H9 (cell line): ENCODE data around the gene HMGCS2. TPM values are rescaled to one million over a fixed set of nuclear protein-coding genes. Genes with fewer than 3 reads are reported as not detected.

Experiments used
- DNase-seq: peaks from one replicate; pipeline ENCODE4 v3.0.0-alpha.2; 2017
- H2AFZ ChIP-seq: one replicate; pipeline ENCODE4 v1.6.1; 2013; ENCODE audit warnings: mild to moderate bottlenecking, low read length, control low read depth, moderate library complexity
- H2AK5ac ChIP-seq: 2 replicates; pipeline ENCODE4 v1.6.1; 2013; ENCODE audit warnings: low read length, control low read depth, mixed read lengths; ENCODE audit not compliant: insufficient read length
- H2BK120ac ChIP-seq: one replicate; pipeline ENCODE4 v1.6.1; 2013; ENCODE audit warnings: low read depth, mild to moderate bottlenecking, low read length, control low read depth, inconsistent platforms; ENCODE audit not compliant: poor library complexity, severe bottlenecking
- H2BK12ac ChIP-seq: 2 replicates; pipeline ENCODE4 v1.6.1; 2013; ENCODE audit warnings: low read length, control low read depth, mixed read lengths, low read depth; ENCODE audit not compliant: insufficient read length
- H2BK15ac ChIP-seq: 2 replicates; pipeline ENCODE4 v1.6.1; 2013; ENCODE audit warnings: low read depth, low read length, control low read depth
- H2BK20ac ChIP-seq: one replicate; pipeline ENCODE4 v1.6.1; 2013; ENCODE audit warnings: low read depth, mild to moderate bottlenecking, low read length, control low read depth, inconsistent platforms; ENCODE audit not compliant: poor library complexity, severe bottlenecking
- H2BK5ac ChIP-seq: 2 replicates; pipeline ENCODE4 v1.6.1; 2013; ENCODE audit warnings: low read length, control low read depth, mixed read lengths; ENCODE audit not compliant: insufficient read length
- H3K14ac ChIP-seq: 2 replicates; pipeline ENCODE4 v1.6.1; 2013; ENCODE audit warnings: low read length, control low read depth; ENCODE audit not compliant: insufficient read depth
- H3K18ac ChIP-seq: 2 replicates; pipeline ENCODE4 v1.6.1; 2013; ENCODE audit warnings: low read depth, mild to moderate bottlenecking, mixed read lengths, low read length, control low read depth; ENCODE audit not compliant: insufficient read length
- H3K23ac ChIP-seq: 2 replicates; pipeline ENCODE4 v1.6.1; 2013; ENCODE audit warnings: low read length, control low read depth, mixed read lengths, low read depth; ENCODE audit not compliant: insufficient read length
- H3K23me2 ChIP-seq: 2 replicates; pipeline ENCODE4 v1.6.1; 2013; ENCODE audit warnings: low read depth, mild to moderate bottlenecking, mixed read lengths, low read length, control low read depth; ENCODE audit not compliant: insufficient read length, poor library complexity, severe bottlenecking
- H3K27ac ChIP-seq: 2 replicates; pipeline ENCODE4 v1.5.1; 2013; ENCODE audit warnings: low read length, control low read depth, mixed read lengths, low read depth; ENCODE audit not compliant: insufficient read length
- H3K27me3 ChIP-seq: 2 replicates; pipeline ENCODE4 v1.6.1; 2013; ENCODE audit warnings: low read length, control low read depth, inconsistent platforms; ENCODE audit not compliant: insufficient read depth
- H3K4ac ChIP-seq: 2 replicates; pipeline ENCODE4 v1.6.1; 2013; ENCODE audit warnings: low read depth, mild to moderate bottlenecking, control low read depth, inconsistent platforms, low read length, moderate library complexity
- H3K4me1 ChIP-seq: 2 replicates; pipeline ENCODE4 v1.6.1; 2013; ENCODE audit warnings: low read length, control low read depth, inconsistent platforms; ENCODE audit not compliant: insufficient read depth
- H3K4me2 ChIP-seq: 2 replicates; pipeline ENCODE4 v1.6.1; 2013; ENCODE audit warnings: low read length, control low read depth, mixed read lengths; ENCODE audit not compliant: insufficient read length, insufficient read depth
- H3K56ac ChIP-seq: 2 replicates; pipeline ENCODE4 v1.6.1; 2013; ENCODE audit warnings: low read depth, mild to moderate bottlenecking, mixed read lengths, low read length, control low read depth; ENCODE audit not compliant: insufficient read length
- H3K79me1 ChIP-seq: 2 replicates; pipeline ENCODE4 v1.6.1; 2013; ENCODE audit warnings: low read depth, mild to moderate bottlenecking, moderate library complexity, low read length, control low read depth, inconsistent platforms; ENCODE audit not compliant: insufficient read depth, poor library complexity, severe bottlenecking
- H3K79me2 ChIP-seq: 2 replicates; pipeline ENCODE4 v1.6.1; 2013; ENCODE audit warnings: low read length, control low read depth, inconsistent platforms; ENCODE audit not compliant: insufficient read depth
- H3K9ac ChIP-seq: 2 replicates; pipeline ENCODE4 v1.6.1; 2013; ENCODE audit warnings: low read length, control low read depth, mixed read lengths; ENCODE audit not compliant: insufficient read length; ENCODE audit errors: extremely low read depth
- H3K9me3 ChIP-seq: one replicate; pipeline ENCODE4 v1.6.1; 2013; ENCODE audit warnings: low read depth, low read length, inconsistent platforms; ENCODE audit not compliant: control insufficient read depth
- H3T11ph ChIP-seq: one replicate; pipeline ENCODE4 v1.6.1; 2013; ENCODE audit warnings: mild to moderate bottlenecking, low read length, control low read depth, inconsistent platforms
- H4K20me1 ChIP-seq: one replicate; pipeline ENCODE4 v1.6.1; 2013; ENCODE audit not compliant: control insufficient read depth, insufficient read length, insufficient read depth
- H4K5ac ChIP-seq: 2 replicates; pipeline ENCODE4 v1.6.1; 2013; ENCODE audit warnings: low read depth, mild to moderate bottlenecking, mixed read lengths, low read length, control low read depth; ENCODE audit not compliant: insufficient read length
- H4K8ac ChIP-seq: replicated peaks from 2 replicates; pipeline ENCODE4 v1.6.1; 2013; ENCODE audit warnings: low read length, control low read depth, mixed read lengths, low read depth; ENCODE audit not compliant: insufficient read length
- H4K91ac ChIP-seq: 2 replicates; pipeline ENCODE4 v1.6.1; 2013; ENCODE audit warnings: low read depth, mild to moderate bottlenecking, moderate library complexity, mixed read lengths, low read length, control low read depth; ENCODE audit not compliant: insufficient read length
- H3K27ac Mint-ChIP-seq, 3 experiments: 2 replicates in 2 of 3; 3 replicates in 1 of 3; pipeline ENCODE4 v1.8.0; 2020 to 2021; ENCODE audit warnings: mixed read lengths in 3 of 3, mild to moderate bottlenecking in 1 of 3, moderate library complexity in 1 of 3
- H3K27me3 Mint-ChIP-seq: 2 replicates; pipeline ENCODE4 v1.8.0; 2021; ENCODE audit warnings: low read depth, mild to moderate bottlenecking, moderate library complexity, mixed read lengths
- H3K36me3 Mint-ChIP-seq, 3 experiments: 2 replicates in 2 of 3; 3 replicates in 1 of 3; pipeline ENCODE4 v1.8.0; 2020 to 2021; ENCODE audit warnings: low read depth in 3 of 3, mixed read lengths in 3 of 3; ENCODE audit not compliant: insufficient read depth in 1 of 3
- H3K4me1 Mint-ChIP-seq, 2 experiments: 2 replicates each; pipeline ENCODE4 v1.8.0; 2020; ENCODE audit warnings: mixed read lengths in 2 of 2
- H3K4me3 Mint-ChIP-seq, 2 experiments: 2 replicates in 1 of 2; 3 replicates in 1 of 2; pipeline ENCODE4 v1.8.0; 2020 to 2021; ENCODE audit warnings: mild to moderate bottlenecking in 2 of 2, mixed read lengths in 2 of 2, moderate library complexity in 1 of 2
- H3K9me3 Mint-ChIP-seq, 2 experiments: 2 replicates in 1 of 2; 3 replicates in 1 of 2; pipeline ENCODE4 v1.8.0; 2020; ENCODE audit warnings: mild to moderate bottlenecking in 2 of 2, mixed read lengths in 2 of 2, moderate library complexity in 1 of 2
- WGBS: extraction: QIAGEN DNeasy Blood & Tissue Kit; methylation state at CpG from one replicate; pipeline ENCODE4 v1.1.7; 2013; ENCODE audit warnings: missing lambda C conversion rate, low lambda C conversion rate, mixed read lengths; ENCODE audit not compliant: insufficient read length; ENCODE audit errors: extremely low coverage; 5-methylcytosine and 5-hydroxymethylcytosine counted together
- total RNA-seq: library from RNA; stranded (reverse); gene quantifications from 2 replicates; pipeline ENCODE4 v1.2.1, GENCODE V29; 2021
- TF ChIP-seq, protein P1 (sequence below): fragments of 200-600 bp; sonication (generic); conservative IDR thresholded peaks from 3 replicates; pipeline ENCODE4 v1.8.0; 2021; ENCODE audit warnings: antibody characterized with exemption, mild to moderate bottlenecking

HMGCS2 gene
- total RNA-seq, 1 experiment from 2014 or later, result not detected

DNA sequence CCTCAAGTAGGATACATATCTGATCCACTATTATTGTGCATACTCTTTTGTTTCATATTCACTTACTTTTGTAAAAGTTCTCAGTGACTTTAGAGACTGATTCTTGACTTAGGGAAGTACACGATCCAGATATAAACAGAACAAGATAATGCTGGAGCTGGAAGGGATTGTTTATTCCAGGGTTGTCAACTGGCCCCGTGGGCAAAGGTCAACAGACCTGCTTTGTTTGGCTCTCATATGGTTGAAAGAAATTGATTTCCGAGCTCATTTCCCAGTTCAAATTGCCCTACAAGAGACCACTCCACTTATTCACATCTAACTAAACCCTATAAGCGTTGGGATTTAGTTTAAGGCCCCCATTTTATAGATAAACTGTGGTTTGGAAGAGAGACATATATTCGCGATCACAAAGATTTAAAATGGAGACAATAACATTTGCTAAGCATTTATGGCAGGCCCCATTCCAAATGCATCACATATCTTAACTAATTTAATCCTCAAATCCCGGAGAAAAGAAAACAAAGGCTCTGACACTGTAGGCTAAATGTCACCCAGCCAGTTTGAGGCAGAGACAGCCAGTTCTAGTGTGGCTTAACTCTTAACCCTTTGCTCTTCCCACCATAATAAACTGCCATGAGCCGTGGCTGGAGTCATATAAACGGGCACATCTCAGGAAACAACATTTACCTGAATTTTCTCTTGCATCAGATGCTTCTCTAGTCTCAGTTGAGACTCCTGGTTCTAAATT lies 21.9 kb upstream of the HMGCS2 start:
- Histone ChIP-seq H3K79me2 (no peaks in the 10 kb centered on the region), H3K9me3 (no peaks in the 10 kb centered on the region), H3K14ac (no peak overlapping the region), H3T11ph (no peak overlapping the region), H3K56ac (no peak overlapping the region), H2BK120ac (no peak overlapping the region), H3K4me1 (no peaks in the 10 kb centered on the region), H3K27me3 (no peaks in the 10 kb centered on the region), H3K18ac (no peak overlapping the region), H3K27ac (no peak overlapping the region), H2BK12ac (no peak overlapping the region), H3K4ac (no peak overlapping the region), H4K5ac (no peak overlapping the region), H3K23me2 (no peaks in the 10 kb centered on the region), H2BK20ac (no peak overlapping the region), H3K79me1 (no peaks in the 10 kb centered on the region), H2AK5ac (no peak overlapping the region), H3K9ac (no peak overlapping the region), H3K23ac (no peak overlapping the region), H2BK15ac (no peak overlapping the region), H4K91ac (no peak overlapping the region), H2BK5ac (no peak overlapping the region), H3K4me2 (no peak overlapping the region), H4K20me1 (no peaks in the 10 kb centered on the region), H4K8ac (no peak overlapping the region), H2AFZ (no peak overlapping the region)
- H3K36me3 Mint-ChIP-seq, result no peaks in the 10 kb centered on the region
- H3K4me1 Mint-ChIP-seq, result peaks cover 0 to 10% of the 10 kb centered on the region in 2 experiments; a peak in 3 of 4 replicates
- H3K27ac Mint-ChIP-seq, result peak overlapping the region in 2 of 3 experiments; percentile 12 to 37; a peak in 4 of 7 replicates
- no peaks in the 10 kb centered on the region for H3K9me3 Mint-ChIP-seq
- no peak overlapping the region for H3K4me3 Mint-ChIP-seq
- TF ChIP-seq, protein P1, sequence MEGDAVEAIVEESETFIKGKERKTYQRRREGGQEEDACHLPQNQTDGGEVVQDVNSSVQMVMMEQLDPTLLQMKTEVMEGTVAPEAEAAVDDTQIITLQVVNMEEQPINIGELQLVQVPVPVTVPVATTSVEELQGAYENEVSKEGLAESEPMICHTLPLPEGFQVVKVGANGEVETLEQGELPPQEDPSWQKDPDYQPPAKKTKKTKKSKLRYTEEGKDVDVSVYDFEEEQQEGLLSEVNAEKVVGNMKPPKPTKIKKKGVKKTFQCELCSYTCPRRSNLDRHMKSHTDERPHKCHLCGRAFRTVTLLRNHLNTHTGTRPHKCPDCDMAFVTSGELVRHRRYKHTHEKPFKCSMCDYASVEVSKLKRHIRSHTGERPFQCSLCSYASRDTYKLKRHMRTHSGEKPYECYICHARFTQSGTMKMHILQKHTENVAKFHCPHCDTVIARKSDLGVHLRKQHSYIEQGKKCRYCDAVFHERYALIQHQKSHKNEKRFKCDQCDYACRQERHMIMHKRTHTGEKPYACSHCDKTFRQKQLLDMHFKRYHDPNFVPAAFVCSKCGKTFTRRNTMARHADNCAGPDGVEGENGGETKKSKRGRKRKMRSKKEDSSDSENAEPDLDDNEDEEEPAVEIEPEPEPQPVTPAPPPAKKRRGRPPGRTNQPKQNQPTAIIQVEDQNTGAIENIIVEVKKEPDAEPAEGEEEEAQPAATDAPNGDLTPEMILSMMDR, result no peak
- no peak for DNase-seq
- H3K27me3 Mint-ChIP-seq, result no peaks in the 10 kb centered on the region; the same call in 1 of the 2 replicates
- no CpG with 5 or more reads among the region's 9 CpGs for WGBS
